GM19351 (cell line): ENCODE data around the gene SLCO1B1.
"Not testable (repeated sequence)": the region's sequence is repeated elsewhere in the genome, so short reads cannot be mapped to it uniquely, and the experiment has no call there.

Experiments used
- ATAC-seq: cut with Tn5 transposase; IDR thresholded peaks from one replicate; pipeline ENCODE4 v1.9.1; 2021; ENCODE audit warnings: mild to moderate bottlenecking, moderate library complexity; ENCODE audit not compliant: unreplicated experiment

The SLCO1B1 gene

GRCh38 chr12:21130998-21131397 lies at the start of gene SLCO1B1:
TSS of gene SLCO1B1 (plus strand) at chr12:21131194. CDS start at chr12:21141575, 10,381 bp downstream.
- ATAC-seq = no peak

DNA sequence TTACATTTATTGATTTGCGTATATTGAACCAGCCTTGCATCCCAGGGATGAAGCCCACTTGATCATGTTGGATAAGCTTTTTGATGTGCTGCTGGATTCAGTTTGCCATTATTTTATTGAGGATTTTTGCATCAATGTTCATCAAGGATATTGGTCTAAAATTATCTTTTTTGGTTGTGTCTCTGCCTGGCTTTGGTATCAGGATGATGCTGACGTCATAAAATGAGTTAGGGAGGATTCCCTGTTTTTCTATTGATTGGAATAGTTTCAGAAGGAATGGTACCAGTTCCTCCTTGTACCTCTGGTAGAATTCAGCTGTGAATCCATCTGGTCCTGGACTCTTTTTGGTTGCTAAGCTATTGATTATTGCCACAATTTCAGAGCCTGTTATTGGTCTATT lies 46.2 kb upstream of the SLCO1B1 start:
- not testable (repeated sequence) for ATAC-seq

DNA sequence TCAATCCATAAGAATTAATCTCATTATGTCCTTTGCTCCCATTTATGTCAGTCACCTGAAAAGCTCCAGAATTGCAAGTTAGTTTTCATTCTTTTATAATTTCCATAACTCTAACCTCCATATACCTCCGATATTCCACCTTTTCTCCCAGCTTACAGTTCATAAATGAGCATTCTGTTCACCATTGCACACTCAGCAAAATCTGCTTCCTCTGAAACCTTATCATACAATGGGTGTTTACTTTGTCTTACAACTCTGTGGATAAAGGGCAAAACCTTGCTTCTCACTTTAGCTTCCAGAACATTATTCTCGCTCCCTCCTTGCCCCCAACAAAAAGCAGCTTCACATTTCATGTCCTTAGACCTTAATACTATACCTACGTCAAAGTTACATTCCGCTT lies 19.3 kb upstream of the SLCO1B1 start:
- no peak for ATAC-seq

DNA sequence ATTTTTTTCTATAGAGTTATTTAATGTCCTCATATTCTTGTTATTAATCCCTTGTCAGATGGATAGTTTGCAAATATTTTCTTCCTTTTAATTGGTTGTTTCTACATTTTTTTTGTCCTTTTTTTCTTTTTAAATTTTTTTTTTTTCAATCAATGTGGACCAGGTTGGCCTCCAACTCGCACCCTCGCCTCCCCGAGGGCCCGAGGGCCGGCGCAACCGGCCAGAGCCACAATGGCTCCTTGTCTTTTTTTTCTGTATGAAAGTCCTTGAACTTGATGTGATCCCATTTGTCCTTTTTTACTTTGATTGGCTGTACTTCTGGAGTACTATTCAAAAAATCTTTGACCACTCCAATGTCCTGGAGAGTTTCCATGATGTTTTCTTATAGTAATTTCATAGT lies 17.7 kb upstream of the SLCO1B1 start:
- ATAC-seq = no peak

GRCh38 chr12:21117995-21118394 lies 13.0 kb upstream of the SLCO1B1 start:
- ATAC-seq = no peak

- no peak for ATAC-seq
These were observed 12.2 kb upstream of the SLCO1B1 start for GRCh38 chr12:21118760-21119159.

- ATAC-seq = no peak
These were observed 1.6 kb upstream of the SLCO1B1 start for GRCh38 chr12:21129351-21129750.

- ATAC-seq = no peak
These were observed 1.1 kb upstream of the SLCO1B1 start for GRCh38 chr12:21129906-21130305.

DNA sequence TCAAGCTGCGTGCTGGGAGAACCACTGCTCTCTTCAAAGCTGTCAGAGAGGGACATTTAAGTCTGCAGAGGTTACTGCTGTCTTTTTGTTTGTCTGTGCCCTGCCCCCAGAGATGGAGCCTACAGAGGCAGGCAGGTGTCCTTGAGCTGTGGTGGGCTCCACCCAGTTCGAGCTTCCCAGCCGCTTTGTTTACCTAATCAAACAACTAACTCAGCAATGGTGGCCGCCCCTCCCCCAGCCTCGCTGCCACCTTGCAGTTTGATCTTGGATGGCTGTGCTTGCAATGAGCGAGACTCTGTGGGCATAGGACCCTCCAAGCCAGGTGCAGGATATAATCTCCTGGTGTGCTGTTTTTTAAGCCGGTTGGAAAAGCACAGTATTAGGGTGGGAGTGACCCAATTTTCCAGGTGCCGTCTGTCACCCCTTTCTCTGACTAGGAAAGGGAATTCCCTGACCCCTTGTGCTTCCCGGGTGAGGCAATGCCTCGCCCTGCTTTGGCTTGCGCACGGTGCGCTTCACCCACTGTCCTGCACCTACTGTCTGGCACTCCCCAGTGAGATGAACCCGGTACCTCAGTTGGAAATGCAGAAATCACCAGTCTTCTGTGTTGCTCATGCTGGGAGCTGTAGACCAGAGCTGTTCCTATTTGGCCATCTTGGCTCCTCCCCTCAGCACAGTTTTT lies 6.5 kb downstream of the SLCO1B1 start:
- ATAC-seq = not testable (repeated sequence)

- no peak for ATAC-seq
These were observed 7.0 kb downstream of the SLCO1B1 start for GRCh38 chr12:21138016-21138415.

DNA sequence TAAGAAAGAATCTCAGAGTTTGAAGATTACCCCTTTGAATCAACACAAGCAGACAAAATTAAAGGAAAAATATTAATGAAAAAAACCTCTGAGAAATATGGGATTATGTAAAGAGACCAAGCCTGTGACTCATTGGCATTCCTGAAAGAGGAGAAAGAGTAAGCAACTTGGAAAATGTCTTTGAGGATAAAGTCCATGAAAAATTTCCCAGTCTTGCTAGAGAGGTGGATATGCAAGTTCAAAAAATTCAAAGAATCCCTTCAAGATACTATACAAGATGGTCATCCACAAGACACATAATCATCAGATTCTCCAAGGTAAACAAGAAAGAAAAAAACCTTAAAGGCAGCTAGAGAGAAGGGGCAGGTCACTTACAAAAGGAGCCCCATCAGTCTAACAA lies 13.3 kb downstream of the SLCO1B1 start:
- no peak for ATAC-seq

- ATAC-seq = not testable (repeated sequence)
These were observed 18.9 kb downstream of the SLCO1B1 start for GRCh38 chr12:21149861-21150260.

GRCh38 chr12:21151184-21151583 lies 20.2 kb downstream of the SLCO1B1 start:
- ATAC-seq = no peak

DNA sequence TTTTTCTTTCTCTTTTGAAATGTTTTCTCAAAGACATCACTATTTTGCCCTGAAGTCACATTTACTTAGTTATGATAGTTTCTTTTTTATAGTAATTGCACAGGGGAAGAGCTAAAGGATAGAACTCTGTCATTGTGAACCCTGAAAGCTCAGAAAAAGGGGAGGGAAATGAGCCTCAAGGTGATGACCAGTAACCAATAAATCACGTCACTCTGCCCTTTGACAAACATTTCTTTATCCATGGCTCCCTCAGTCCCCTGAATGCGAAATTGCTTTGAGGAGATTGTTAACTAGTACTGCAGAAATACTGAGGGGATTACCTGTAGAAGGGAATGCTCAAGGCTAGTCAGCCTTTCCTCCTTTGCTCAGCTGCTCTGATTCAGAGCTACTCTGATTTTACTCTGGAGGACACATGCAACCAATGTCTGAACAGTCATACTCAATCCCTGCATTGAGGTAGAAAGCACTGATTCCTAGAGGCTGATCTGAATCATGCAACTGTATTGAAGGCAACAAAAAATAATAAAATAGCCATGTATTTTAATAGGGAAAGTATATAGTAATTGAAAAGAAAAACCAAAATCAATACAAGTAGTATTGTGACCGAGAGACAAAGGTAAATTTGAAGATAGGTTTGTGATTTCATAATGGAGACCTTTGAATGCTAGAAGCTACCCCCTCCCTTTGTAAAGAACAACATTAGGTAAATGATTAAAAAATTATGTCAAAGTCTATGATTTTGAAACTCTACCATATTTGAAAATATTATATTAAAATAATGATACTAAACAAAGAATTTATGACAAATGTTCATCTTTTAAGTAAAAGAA lies 24.7 kb downstream of the SLCO1B1 start:
- ATAC-seq = no peak

DNA sequence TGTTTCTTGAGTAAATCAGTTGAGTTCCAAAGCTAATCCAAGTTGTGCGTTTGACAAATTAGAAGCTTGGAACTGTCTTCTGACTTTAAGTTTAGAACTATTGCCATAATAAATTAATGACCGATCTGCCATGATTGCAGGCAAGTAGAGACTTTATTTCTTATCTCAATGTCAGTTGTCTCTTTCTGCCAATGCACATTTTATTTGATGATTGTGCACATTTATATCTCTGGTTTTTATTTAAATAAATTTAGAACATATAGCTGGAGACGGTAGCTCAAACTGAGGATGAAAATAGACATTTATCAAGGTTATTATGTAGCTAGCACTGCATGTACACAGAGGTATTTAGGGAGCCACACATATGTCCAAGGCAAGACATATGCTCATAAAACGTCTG lies 34.1 kb downstream of the SLCO1B1 start:
- no peak for ATAC-seq

GRCh38 chr12:21169878-21170472 lies 39.0 kb downstream of the SLCO1B1 start:
- peak; percentile 84 for ATAC-seq

DNA sequence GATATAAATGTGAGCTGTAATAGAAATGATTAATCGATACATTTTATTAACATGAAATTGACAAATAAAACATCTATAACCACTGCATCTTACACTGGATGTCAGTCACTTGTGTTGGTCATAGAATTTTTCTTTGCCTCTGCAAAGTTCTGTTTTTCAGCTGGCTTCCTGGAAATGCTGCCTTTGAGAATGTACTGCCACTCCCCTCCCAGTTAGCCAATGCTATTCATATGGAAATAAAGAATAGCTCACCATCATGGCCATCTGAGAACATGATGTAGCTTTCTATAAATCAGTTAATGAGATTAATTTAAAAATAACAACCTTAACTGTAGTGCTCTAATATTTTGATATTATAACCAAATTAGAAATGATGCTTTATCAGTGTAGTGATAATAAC lies 41.1 kb downstream of the SLCO1B1 start:
- no peak for ATAC-seq

DNA sequence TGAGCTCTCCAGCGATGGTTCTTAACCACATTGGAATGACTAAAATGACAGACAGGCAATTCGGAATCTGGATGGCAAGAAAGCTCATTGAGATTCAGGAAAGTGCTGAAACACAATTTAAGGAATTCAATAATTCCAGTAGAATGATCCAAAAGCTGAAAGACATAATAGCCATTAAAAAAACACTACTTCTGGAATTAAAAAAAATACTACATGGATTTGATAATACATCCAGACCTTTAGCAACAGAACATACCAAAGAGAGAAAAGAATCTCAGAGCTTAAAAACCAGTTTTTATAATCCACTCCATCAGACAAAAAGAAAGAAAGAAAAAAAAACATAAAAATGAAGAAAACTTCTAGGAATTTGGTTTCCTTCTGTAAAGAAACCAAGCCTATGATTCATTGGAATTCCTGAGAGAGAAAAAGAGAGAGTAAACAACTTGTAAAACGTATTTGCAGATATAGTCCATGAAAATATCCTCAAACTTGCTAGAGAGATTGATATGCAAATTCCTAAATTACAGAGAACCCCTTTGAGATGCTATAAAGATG lies 52.8 kb downstream of the SLCO1B1 start:
- ATAC-seq = no peak

DNA sequence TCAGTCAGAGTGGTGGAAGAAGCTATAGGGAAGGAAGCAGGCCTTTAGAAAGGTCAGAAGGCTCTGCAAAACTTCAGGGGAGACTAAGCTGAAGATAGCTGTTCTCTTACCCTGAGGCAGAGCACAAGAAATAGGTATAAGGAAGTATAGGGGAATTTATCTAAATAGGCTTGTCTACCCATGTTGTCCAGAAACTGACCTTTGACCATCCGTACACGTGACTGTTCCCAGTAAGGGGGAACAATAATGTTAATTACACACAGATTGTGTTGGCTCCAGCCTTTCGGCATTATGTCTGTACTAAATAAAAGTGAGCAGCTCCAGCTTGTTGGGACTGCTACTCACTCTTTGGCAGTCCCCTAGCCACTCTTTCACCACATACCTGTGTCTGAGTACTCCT lies 59.0 kb downstream of the SLCO1B1 start:
- no peak for ATAC-seq

- not testable (repeated sequence) for ATAC-seq
These were observed 83.4 kb downstream of the SLCO1B1 start for GRCh38 chr12:21214433-21214832.

- ATAC-seq = no peak
These were observed 88.2 kb downstream of the SLCO1B1 start for GRCh38 chr12:21219206-21219605.

DNA sequence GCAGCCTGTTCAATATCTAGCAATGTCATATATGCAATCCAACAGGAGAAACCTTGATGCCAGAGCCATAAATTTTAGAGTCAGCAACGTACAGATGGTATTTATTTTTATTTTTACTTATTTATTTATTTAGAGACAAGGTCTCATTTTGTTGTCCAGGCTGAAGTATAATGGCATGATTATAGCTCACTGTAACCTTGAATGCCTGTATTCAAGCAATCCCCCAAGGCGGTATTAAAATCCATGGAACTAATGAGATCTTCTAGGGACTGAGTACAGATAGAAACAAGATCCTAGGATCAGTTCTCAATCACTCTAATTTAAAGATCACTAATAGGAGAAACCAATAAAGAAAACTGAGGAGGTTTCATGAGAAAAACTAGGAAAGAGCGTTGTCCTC lies 89.3 kb downstream of the SLCO1B1 start:
- no peak for ATAC-seq
